Myocyte (in vitro differentiated cells): ENCODE measurements around the gene NACC2. TPM values are rescaled to one million over a fixed set of nuclear protein-coding genes. Genes with fewer than 3 reads are reported as not detected.
A peak's percentile ranks its signal among the peaks of the same experiment; 100 is the strongest.

Source experiments
- DNase-seq: peaks from one replicate; pipeline ENCODE4 v3.0.0-alpha.2; 2012; ENCODE audit warnings: low read depth
- polyA plus RNA-seq: library from polyadenylated mRNA; unstranded; fragments of >200 nt; gene quantifications from one replicate; pipeline ENCODE4 v1.2.1, GENCODE V29; 2012; ENCODE audit warnings: missing spikeins
- total RNA-seq: library from RNA; depleted of rRNA; stranded (reverse); fragments of >200 nt; gene quantifications from 2 replicates; pipeline ENCODE4 v1.2.3, GENCODE V29; 2014

NACC2 gene, protein sequence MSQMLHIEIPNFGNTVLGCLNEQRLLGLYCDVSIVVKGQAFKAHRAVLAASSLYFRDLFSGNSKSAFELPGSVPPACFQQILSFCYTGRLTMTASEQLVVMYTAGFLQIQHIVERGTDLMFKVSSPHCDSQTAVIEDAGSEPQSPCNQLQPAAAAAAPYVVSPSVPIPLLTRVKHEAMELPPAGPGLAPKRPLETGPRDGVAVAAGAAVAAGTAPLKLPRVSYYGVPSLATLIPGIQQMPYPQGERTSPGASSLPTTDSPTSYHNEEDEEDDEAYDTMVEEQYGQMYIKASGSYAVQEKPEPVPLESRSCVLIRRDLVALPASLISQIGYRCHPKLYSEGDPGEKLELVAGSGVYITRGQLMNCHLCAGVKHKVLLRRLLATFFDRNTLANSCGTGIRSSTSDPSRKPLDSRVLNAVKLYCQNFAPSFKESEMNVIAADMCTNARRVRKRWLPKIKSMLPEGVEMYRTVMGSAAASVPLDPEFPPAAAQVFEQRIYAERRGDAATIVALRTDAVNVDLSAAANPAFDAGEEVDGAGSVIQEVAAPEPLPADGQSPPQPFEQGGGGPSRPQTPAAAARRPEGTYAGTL
- 22.8 and 31.6 TPM in 2 replicates for total RNA-seq
- polyA plus RNA-seq, result 16.2 TPM

DNA sequence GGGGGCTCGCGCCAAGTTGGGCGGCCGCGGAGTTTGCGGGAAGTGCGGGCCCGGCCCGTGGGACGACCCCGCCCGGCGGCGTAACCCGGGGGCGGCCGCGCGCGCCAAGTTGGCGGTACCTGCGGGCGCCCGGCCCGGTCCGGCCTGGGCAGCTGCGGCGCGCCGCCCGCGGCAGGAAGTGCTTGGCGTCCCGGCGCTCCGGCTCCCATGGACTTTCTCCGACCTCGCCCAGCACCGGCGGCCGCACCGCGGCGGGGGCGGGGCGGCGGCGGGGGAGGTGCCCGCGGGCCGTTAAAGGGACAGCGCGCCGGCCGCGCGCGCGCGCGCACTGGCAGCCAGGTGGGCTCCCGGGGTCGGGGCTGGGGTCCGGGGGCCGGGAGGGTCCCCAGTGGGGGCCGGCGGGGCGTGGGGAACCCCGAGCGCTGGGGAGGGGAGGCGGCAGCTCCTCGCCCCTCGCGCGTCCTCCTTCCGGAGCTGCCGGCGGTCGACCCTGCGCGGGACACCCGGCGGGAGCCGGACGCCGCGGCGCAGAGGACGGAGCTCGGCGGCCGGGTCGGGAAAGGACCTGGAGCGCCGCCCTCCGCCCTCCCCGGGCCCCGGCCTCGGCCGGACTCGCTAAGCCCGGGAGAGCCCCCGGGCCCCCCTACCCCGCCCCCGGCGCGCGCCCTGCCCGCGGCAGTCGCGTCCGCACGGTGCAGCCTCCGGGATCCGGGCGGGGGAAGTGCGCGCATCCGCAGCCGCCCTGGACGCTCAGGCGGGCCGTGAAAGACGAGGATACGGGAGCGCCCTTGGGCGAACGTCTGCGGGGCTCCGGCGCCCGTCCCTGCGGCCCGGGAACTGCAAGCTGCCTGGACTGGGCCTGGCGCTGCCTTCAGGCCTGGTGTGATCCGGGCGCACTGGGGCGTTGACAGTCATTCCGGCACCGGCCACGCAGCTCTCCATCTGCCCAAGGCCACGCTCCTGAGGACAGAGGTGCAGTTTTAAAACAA, at the start of gene NACC2:
Gene NACC2 (minus strand): TSS at position 220 of the 989 bp plus-strand sequence. CDS start 44,768 bp downstream, outside the sequence.
- peak; percentile 65 for DNase-seq

DNA sequence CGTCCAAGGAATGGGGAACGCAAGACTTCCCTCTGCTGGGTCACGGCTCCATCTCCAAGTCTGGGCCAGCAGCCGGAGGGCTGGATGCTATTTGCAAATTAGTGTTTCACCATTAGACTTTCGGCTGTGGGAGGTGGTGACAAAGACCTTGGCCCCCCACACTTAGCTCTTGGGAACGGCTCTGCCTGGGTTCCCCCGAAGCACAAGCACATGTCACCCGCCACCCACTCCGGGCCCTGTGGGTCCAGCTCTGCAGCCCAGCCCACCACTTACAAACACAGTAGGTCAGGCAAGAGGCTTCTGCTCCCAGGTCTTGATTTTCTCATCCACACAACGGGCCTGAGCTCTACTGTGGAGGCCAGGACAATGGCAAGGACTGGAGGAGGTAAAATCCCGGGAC, 49.4 kb upstream of the NACC2 start:
- no peak for DNase-seq

DNA sequence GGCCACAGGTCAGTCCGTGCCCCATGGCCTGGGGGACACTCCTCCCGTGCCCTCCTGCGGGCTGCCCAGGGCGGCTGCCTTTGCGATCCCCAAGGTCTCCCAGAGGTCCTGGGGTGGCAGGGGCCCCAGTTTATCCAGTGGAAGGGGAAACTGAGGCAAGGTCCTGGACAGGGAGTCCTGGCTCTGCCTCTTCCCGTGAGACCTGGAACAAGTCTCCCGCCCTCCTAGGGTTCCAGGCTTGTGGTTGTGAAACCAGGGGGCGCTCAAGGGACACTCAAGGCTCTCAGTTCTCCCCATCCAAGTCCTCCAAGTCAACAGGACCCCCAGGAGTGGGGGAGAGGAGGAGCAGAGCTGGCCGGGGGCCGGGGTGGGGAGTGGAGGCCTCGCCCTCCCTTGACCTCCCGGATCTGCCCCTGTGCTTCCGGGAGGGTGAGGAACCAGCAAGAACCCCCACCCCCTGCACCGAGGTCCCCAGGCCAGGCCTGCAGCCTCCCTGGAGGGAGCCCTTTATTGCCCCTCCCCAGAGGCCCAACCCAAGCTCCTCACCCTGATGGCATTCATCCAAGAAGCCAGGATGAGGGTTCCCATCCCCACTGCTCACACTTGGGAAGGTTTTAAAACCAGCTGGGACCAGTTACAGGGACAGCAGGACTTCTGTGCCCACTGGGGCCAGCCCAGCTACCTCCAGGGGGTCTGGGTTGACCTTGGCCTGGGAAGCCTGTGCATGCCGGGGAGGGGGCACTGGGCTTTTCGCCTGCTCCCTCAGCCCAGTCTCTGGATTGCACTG, 48.3 kb upstream of the NACC2 start:
- DNase-seq, result peak; percentile 34

DNA sequence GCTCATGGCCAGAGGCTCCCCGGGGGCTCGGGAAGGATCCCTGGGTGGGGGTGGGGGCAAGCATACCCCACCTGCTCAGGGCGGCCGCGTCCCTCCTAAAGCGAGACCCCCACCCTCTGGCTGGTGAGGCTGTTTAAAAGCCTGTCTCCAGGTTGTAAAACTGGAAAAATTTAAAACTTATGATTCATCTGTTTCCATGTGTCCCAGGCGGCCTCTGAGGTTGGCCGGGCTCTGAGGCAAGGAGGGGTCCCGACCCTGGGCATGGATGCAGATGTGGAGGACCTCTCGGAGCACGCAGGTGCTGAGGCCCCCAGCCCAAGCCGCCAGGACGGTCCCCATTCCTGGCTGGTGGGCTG, 47.7 kb upstream of the NACC2 start:
- no peak for DNase-seq

DNA sequence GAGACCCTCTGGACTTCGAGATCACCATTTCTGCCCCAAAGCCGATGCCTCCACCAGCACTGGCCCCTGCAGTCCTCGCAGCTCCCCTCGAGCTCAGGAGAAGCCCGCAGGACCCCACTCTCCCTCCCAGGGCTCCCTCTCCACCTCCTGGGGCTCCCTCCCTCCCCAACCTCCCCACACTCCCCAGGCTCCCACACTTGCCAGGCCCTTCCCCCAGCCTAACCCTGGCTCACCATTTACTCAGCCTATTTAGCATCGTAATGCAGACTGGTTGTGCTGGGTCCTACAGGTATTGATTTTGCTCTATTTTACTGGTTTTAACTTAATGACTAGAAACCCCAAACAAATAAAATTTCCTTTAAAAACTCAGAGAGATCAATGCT, 47.3 kb upstream of the NACC2 start:
- no peak for DNase-seq

DNA sequence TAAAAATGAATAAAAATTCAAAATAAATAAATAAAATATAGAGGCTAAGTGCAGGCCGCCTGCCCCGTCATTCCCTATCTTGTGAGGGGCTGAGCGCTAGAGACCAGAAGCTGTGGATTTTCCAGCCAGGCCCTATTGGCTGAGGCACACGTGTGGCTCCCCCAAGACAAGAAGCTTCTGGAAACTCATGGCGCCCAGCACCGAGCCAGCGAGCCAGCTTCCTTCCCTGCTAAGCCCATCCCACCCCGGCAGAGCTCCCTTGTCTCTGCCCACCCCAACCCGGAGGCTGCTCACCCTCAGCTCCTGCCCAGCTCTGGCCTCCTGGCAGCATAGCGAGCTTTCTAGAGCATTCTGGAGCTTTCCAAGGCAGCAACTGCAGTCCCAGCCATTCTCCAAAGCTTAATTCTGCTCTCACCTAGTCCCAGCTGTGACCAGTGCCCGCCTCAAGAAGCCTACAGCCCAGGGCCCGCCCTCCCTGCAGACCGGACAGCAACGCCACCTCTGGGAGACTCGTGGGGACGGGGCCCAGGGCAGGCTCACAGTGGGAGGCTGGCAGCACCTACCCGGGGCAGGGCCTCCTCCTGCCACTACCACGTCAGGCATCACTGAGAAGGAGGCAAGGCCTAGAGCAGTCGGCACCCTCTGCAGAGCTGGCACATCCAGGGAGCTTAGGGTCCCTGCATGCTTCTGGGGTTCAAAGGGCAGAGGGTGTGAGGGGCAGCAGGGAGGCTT, 46.8 kb upstream of the NACC2 start:
- no peak for DNase-seq

DNA sequence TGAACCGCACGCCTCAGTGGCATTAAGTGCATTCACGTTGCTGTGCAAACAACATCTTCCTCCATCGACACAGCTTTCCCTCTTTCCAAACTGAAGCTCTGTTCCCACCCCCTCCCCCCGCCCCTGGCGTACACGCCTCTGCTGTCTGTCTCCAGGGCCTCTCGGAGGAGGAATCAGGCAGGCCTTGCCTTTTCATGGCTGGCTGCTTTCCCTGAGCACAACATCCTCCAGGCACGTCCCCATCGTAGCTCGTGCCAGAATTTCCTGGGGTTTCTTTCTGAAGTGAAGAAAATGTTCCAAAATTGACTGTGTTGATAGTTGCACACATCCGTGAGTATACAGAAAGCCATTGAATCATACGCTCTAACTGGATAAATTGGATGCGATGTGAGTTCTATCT, 45.9 kb upstream of the NACC2 start:
- no peak for DNase-seq

DNA sequence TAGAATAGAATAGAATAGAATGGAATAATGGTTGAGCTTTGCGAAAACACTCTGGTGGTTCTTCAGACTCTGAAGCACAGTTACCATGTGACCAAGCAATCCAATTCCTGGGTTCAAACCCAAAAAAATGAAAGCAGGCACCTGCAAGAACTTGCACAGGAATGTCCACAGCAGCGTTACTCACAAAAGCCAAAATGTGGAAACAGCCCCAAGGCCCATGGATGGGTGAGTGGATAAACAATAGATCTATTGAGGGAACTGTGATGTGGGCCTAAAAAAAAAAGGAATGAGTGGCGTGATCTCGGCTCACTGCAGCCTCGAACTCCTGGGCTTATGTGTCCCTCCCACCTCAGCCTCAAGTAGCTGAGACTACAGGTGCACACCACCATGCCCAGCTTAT, 45.0 kb upstream of the NACC2 start:
- no peak for DNase-seq

DNA sequence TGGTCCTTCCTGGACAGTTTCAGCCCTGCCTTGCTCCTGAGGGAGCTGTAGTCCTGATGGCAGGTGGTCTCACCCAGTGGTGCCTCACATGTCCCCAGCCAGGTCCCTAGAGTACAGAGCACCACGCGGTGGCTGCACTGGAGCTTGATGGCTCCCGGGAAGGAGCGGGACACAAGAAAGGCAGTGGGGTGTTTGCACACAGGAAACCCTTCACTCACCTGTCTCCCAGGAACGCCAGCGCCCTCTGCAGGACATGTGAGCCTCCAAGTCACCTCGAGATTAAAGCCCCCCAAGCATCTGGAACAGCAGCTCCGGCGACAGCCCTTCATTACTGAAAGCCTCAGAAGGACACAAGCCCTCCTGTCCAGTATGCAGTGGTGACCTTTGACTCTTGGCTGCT, 43.5 kb upstream of the NACC2 start:
- no peak for DNase-seq

DNA sequence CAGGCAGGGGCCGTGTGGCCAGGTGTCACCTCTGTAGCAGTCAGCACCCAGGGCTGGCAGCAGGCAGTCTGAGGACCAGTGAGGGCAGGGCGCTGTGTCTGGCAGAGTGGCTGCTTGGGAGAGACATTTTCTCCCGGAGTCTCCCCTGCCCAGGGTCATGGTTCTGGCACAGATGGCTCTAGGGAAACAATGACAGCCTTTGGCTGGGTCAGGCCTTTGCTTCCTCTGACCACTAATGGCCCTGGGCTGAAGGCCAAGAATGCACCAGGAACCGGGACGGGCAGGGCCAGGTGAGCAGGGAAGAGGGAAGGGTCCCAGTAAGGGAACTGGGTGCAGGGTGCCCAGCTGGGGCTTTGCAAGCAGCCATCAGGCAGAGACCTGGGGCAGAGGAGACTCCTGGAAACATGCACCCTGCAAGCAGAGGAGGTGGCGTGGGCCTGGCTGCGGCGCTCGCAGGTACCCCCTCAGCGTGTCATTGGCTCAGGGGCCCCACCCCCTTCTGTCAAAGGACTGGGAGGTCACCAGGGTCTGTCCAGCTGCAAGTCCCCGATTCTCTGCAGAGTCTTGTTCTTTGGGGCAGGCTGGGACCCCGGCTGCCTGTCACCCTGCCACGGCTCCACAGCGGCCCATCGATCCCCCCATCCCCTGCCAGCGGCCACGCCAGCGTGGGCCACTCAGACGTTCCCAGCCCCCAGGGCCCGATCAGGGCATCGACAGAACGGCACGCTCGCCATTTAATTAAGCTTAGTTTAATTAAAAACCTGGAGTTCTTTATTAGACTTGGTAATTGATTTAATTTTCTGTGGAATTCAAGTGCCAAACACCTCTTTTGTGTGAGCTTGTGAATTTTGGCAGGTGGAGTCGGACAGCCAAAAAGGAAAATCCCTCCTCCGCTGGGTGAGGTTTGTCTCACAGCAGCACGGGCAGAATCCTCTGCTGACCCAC, 42.5 kb upstream of the NACC2 start:
- DNase-seq, result peak; percentile 80

DNA sequence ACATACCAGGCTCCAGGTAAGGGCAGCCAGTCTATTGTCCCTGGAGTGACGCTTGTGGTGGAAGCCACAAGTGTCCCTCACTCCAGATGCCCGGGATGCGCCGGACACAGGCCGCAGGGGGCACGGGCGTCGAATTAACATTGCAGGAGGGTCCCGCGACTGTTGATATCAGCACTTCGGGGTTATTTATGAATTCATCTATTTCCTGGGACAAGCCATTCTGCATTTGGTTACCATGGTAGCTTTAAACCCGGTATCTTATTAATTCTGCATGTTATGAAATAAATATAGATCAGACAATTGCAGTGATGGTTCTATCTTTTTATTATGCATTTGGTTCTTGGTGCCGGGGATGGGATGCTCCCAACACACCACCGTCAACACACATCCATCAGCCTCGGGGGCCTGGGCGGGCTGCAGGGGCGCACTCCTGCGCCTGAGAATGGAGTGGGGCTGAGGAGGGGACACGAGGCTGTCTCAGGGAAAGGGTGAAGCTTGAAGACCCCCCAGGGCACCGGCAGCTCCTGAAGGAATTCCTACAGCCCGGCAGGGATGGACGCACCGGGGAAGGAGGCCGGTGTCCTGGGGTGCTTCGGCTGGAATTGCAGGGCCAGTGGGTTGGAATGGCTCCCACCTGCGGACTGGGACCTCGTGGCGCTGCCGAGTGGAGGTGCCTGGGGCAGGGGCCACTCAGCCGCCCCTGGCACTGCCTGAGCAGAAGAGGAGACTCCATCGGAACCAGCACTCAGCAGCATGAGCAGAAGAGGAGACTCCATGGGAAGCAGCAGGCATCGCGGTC, 41.2 kb upstream of the NACC2 start:
- no peak for DNase-seq

DNA sequence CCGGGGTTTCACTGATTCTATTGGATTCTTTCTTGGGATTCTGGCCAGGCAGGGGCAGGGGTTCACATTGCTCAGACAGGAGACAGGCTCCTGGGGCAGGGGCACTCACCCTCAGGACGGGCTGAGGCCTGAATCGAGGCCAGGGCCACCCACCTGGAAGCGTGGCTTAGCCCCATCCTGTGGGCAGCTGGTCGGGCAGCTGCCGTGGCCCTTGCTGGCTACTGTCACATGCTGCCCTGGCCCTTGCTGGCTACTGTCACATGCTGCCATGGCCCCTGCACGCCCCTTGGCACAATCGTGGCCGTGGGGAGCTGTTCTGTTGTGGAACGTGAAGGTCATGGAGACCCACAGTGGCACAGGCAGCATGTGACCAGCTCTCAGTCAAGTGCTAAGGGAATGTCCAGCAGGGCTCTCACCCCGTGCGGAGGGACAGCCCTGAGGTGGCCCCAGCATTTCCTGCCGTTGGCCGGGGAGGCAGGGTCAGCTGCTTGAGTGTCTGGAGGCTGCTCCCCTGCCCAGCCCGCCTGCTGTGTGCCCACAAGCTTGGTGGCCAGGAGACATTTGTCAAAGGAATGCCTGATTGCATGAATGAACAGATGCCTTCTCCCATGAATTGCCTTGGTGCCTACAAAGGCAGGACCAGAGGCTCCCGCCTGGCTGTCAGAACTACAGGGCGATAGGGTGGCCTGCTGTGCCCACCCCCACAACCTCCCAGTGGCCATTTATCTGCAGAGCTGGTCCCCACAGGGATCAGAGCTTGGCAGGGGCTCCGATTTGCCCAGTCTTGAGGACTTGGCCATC, 40.4 kb upstream of the NACC2 start:
- peak; percentile 90 for DNase-seq

DNA sequence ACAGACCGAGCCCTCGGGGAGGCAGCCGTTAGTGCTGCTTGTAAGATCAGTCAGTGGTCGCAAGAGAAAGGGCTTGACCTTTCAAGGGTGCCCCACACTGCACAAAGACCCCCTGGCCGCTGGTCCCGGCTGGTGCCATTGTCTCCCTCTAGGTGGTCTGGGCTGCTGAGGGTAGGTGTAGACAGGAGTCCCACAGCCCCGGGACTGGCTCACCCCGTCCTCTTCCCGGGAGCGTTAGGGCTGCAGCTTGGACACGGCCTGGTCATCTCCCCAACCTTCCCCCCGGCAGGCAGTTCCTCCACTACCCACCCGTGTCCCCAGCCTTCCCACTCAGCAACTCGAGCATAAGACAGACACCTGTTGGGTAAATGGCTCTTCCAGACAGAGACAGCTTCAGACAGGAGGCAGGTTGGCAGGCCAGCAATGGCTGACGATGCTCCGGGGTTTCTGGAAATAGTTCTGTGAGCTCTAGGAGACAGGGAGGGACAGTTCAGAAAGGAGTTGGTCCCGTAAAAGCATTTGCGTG, 38.9 kb upstream of the NACC2 start:
- peak; percentile 21 for DNase-seq

DNA sequence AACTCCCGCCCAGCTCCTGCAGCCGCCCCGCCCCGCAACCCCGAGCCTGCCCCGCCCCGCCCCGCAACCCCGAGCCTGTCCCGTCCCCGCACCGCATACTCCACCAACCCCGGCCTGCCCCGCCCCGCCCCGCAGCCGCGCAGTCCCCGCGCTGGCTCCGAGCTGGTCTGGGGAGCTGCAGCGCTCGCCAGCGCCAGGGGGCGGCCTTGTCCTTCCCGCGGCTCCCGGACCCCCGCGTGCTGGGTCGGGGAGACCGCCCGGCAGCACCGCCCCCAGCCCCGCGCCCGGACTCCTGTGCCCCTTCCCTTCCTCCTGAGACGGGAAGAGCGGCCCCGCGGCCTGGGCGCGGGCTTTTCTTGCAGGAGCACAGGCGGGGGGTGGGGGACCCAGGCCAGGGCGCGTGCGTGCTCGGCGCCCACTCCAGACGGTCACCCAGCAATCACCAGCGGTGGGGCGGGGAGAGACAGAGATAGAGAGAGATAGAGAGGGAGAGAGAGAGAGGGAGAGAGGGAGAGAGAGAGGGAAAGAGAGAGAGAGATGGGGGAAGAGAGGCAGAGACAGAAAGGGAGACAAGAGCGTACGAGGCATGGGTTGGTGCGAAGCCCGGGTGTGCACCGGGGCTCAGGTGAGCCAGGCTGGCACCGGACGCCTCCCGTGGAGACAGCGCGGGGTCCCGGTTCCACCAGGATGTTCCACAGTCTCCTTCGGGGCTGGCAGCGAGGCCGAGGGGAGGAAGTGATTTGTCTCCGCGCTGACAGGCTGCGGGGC, 38.3 kb upstream of the NACC2 start:
- peak; percentile 41 for DNase-seq

DNA sequence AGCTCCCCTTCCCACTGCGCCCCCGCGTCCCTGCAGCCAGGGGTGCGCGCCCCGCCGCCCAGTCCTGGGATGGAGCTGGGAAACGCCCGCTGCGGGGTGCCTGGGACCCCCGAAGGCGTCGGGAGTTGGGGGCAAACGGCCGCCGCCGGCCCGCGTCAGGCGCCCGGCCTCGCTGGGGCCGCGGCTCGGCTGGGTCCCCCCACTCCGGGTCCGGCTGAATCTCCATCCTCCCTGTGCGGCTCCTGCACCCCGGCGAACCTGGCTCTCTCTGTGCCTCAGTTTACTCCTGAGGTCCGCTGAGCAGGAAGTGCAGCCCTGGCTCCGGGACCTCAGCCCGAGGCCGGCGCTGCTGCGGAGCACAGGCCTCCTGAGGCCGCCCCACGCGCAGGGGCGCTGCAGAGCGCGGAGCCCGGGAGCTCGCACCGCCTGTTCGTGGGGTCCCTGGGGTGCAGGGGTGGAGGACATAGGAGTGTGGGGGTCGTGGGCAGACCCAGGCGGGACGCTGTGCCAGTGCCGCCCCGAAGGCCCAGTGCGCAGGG, 37.5 kb upstream of the NACC2 start:
- DNase-seq, result no peak
